Limb (tissue), 2 donors: ENCODE measurements around the gene ABCA2.

ENCODE experiments used
- DNase-seq, 2 donors: peaks; one replicate each; pipeline ENCODE4 v3.0.0-alpha.2; 2016; ENCODE audit errors: extremely low spot score in 2 of 2

The ABCA2 gene

DNA sequence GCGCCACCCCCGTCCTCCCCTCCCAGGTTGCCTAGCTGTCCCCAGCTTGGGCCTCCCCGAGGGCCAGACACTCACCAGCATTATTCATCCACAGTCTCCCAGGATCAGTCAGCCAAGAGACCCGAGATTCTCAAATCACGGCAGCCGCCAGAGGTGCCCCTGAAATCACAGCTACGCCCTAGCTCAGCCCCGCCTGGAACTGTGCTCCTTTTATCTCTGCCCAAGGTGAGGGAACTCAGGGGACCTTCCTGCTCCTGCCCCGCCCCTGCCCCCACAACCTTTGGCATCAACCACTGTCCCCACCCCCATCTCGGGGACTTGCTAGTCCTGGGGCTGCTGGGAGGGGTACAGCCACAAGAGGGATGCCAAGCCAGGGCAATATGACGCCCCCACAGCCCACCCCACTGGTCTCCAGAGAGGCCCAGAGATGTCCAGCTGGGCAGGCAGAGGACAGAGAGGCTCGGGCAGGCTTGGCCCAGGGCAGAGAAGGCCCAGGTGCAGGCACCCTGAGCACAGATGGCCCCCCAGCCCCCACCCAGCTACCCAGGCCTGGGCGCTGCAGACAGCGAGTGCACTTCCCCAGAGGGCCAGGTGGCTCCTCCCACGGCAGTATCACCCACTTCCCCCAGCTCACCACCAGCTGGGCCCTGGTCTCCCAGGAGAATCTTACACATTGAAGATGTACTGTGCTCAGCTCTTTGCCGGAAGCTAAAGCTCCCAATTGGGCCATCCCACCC lies 4.0 kb upstream of the ABCA2 start, which contains the start of gene FUT7:
Gene FUT7, minus strand, starts transcription at position 185 of the 737 bp plus-strand sequence. Its CDS starts 97 bp downstream, at position 88.
- no peak for DNase-seq

DNA sequence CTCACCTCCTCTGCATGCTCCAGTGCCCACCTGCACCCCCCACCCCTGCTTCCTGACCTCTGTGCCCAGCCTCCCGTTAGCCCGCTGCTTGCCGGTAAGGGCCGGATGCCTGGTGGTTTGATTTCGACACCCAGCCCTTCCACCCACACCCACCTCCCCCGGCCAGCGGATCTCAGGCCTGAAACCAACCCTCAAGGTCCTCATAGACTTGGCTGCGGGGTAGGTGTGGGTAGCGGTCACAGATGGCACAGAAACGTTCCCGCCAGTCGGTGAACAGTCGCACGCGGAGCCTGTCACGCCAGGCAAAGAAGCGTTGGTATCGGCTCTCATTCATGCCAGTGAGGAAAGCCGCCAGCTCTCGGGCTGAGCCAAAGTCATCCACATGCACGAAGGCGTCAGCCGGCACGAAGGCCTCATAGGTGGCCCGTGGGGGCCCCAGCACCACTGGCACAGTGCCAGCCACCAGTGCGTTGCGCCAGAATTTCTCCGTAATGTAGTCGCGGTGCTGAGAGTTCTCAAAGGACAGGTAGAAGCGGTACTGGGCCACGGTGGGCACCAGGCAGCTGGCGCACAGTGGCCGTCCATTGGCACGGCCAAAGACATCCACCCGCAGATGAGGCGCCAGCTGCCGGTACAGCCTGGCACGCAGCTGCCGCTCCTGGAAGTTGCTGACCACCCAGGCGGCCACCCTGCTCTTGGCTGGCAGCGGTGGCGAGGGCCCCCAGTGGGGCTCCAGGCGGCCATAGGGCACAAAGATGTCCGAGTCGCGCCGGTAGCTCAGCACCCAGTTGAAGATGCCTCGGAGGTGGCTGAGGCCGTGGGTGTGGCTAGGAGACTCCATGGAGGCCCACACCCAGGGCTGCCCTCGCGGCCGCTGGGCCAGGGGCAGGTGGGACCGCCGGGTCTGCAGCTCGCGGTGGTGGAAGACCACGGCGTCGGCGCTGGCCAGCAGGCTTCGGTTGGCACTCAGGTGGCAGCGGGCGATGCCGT lies 2.8 kb upstream of the ABCA2 start:
- DNase-seq: no peak

DNA sequence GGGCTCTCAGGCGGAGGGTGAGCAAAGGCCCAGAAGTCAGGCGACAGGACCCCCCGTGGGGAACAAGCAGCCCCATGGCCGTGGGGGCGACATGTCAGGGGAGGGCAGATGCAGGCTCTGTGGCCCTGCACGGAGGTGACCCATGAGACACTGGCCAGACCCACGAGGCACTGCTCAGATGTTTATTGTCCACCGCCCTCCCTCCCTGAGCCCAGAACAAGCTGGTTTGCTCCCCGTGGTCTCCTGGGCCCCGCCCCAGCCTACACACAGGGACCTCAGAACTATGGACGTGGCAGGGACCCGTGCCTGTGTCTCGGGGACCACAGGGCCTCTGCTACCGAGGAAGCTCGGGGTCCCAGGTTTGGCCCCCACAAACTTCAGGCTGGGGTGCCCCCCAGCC lies 2.0 kb upstream of the ABCA2 start:
- DNase-seq: no peak

DNA sequence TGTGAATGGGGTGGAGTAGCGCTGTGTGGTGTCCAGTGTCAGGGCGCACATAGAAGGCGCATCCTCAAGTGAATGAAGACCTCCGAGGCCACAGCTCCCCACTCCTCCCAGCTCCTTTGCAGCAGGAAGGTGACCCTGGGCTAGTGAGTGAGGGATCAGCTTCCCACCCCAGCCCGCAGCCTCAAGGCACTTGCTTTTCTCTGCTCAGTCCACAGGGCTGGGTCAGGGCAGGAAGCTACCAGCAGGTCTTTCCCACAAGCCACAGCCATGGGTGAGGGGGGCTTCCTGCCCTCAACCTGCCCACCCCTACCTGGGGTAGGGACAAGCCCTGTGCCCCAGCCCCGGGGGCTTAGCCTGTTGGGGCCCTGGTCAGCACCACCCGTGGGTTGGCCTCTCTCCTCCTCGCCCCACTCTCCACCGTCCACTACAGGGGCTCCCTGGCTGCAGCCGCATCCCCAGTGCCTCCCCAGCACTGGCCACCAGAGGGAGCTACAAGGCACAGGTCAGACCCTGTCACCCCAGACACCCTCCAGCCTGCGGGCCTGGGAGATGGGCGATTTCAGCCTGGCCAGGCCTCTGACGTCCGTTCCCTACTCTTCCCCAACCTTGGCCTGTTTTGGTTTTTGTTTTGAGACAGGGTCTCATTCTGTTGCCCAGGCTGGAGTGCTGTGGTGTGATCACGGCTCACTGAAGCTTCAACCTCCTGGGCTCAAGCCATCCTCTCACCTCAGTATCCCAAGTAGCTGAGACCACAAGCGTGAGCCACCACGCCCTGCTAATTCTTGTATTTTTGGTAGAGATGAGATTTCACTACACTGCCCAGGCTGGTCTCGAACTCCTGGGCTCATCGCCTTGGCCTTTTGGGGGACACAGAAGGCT lies 1.3 kb upstream of the ABCA2 start:
- peak in 1 of 2 donors; percentile 83 for DNase-seq

- peak in 1 of 2 donors; percentile 79 for DNase-seq
These were observed 423 bp upstream of the ABCA2 start for GRCh38 chr9:137028263-137029057.

DNA sequence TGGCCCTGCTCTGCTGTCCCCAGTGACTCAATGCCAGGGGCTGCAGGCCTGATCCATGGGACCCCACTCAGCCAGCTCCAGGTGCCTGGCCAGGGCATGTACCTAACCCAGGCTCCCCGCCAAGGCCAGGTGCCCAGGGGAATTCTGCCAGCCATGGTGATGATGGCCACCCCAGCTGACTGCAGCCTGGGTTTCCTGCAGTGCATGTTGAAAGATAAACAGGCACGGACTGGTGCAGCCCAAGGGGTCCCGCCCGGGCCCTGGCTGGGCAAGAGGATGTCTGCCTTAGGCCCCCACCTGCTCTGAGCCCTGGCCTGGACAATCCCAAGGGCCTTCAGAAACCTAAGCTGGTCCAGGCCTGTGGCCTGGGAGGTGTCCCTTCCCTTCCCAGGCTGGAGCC lies 1.2 kb downstream of the ABCA2 start:
- DNase-seq: no peak

GRCh38 chr9:137026384-137026783 lies 1.7 kb downstream of the ABCA2 start:
- no peak for DNase-seq

GRCh38 chr9:137025517-137025966 lies 2.5 kb downstream of the ABCA2 start:
- DNase-seq: peak in 1 of 2 donors; percentile 66

DNA sequence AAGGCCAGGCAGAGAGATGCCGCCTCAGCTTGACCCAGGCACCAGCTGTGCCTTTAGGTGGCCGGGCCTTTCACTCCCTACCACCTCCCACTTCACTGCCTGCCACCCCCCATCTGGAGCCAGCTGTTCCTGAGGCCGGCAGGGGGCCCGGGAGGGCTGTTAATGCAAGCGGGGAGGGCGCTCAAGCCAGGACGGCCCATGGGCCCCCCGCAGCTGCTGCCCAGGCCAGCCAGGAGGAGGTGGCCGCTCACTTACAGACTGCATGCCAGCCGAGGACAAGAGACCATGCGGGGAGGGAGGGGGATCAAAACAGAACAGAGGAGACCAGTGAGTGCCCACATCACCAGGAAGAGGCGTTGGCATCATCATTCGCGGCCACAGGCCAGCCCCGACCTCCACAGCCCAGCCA lies 4.5 kb downstream of the ABCA2 start:
- no peak for DNase-seq

DNA sequence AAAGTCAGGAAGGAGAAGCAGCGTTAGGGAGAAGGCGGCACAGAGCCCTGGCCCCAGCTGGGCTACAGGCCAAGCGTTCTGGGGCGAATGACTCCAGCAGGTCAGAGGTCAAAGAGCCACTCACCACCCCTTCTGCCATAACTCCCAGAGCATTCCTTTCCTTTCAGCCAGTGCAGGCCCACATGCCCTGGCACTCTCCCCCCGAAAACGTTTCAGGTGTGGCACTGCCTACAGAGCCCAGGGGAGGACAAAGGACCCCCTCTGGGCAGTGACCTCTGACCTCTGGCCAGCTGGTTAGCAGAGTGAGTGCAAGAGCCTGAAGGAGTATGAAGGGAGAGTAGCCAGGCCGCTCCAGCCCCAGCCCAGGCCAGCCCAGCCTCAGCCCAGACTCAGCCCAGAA lies 4.9 kb downstream of the ABCA2 start:
- no peak for DNase-seq

GRCh38 chr9:137022662-137023008 lies 5.4 kb downstream of the ABCA2 start:
- DNase-seq: no peak

- DNase-seq: no peak
These were observed 5.9 kb downstream of the ABCA2 start for GRCh38 chr9:137021979-137022661.

GRCh38 chr9:137021568-137021978 lies 6.5 kb downstream of the ABCA2 start:
- DNase-seq: no peak

DNA sequence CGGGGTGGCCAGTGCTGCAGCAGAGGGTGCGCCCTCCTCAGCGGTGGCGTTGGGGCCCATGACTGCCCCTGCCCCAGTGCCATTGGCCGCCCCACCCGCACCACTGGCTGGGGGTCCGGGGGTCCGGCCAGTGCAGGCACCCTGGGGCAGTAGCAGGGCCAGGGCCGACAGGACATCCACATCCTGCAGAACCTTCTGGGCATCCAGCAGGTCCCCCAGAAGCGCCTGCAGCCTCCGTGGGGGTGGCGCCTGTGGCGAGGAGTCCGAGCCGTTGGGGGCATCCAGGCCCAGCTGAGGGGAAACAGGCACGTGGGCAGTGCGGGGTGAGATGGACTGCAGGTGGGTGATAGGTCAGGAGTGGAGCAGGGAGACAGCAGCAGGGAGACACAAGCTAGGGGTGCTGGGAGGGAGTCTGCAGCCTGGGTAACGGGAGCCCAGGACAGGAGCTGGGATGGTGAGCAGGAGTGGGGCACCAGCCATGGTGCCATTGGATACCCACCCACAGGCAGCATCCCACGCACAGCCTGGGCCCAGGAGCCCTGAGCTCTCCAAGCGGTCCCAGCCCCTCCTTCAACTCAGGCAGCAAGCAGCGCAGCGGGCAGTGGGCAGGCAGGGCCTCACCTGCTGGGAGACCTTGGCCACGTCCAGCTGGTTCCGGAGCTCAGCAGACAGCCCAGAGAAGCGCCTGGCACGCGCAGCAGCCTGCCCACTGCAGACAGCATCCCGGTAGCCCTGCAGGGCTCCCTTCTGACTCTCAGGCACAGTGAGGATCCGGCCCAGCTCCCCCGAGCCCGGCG lies 7.1 kb downstream of the ABCA2 start:
- DNase-seq: no peak

DNA sequence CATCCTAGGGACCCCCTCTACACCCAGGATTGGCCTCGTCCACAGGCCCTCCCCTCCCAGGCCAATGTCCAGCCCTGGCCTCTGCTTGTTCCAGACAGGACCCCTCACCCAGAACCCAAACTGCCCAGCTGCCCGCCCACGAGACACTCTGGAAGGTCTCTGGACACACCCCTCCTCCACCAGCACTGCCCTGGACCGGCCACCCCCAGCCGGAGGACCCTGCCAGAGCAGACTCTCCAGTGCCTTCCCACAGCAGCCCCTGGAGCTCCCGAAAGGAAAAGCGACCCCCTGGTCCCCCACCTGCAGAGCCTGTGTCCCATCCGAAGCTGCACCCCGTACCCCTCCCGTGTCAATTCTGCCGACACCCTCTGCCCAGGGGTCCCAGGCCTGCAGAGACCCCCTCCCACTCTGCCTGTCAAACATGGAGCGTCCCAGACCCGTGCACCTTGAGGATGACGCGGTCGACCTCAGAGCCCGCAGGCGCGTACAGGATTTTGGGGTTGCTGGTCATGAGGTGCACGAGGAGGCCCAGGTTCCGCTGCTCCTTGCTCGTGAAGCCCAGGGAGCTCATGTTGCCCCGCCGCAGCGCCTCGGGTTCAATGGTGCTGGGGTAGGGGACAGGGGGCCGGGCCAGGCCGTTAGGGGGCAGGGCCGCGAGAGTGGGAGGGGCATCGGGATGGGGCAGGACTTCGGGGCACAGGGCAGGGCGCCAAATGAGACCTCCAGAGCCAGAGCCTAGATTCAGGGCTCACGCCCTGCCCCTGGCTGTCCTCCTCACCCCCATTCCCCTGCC lies 8.0 kb downstream of the ABCA2 start:
- no peak for DNase-seq

DNA sequence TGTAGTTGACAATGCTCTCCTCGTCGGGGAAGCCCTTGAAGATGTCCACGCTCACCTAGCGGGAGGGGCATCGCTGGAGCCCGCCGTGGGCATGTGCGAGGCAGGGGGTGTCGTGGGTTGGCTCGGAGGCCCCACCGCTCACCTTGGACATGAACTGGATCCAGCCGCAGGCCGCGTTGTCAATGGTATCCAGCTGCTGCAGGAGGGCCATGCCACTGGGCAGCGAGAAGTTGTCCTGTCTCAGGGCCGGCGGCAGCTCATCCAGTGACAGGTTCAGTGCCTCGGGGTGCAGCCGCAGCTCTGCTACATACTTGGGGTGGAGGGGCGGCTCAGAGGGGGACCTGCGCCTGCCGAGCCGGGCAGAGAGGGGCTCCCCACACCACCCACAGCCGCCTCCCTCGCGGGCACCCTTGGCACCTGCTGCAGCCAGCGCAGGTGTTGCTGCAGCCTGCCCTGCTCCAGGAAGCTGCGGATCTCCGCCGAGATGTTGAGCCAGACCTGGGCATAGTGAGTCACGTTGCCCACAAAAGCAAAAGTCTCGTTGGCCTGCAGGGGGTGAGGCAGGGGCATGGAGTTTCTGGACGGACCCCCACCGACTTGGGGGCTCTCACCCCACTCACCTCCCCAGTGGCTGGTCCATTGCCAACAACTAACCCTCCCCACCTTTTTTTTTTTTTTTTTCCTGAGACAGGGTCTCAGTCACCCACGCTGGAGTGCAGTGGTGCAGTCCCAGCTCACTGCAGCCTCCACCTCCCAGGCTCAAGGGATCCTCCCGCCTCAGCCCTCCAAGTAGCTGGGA lies 9.1 kb downstream of the ABCA2 start:
- no peak for DNase-seq

GRCh38 chr9:137017791-137018497 lies 10.1 kb downstream of the ABCA2 start:
- DNase-seq: no peak
